Esophagus muscularis mucosa (tissue), 4 donors: ENCODE data around the gene RAB42. TPM values are rescaled to one million over a fixed set of nuclear protein-coding genes. Genes with fewer than 3 reads are reported as not detected.
"Not testable (repeated sequence)": the region's sequence is repeated elsewhere in the genome, so short reads cannot be mapped to it uniquely, and the experiment has no call there.

ENCODE experiments used
- DNase-seq: peaks from one replicate; pipeline ENCODE4 v3.0.0-alpha.2; 2017; ENCODE audit errors: extremely low spot score
- H3K27ac ChIP-seq, 4 donors: fragments of 200-600 bp; sonication (generic); replicated peaks in 1 of 4; 1 replicate in 3 of 4; 2 replicates in 1 of 4; pipeline ENCODE4 v1.5.1; 2016 to 2019; ENCODE audit warnings: mild to moderate bottlenecking in 1 of 4
- H3K27me3 ChIP-seq, 4 donors: fragments of 200-600 bp; sonication (generic); one replicate each; pipeline versions ENCODE4 v1.5.1 to v1.6.0; 2016 to 2019
- H3K36me3 ChIP-seq, 4 donors: fragments of 200-600 bp; sonication (generic); one replicate each; pipeline ENCODE4 v1.5.1; 2016 to 2019
- H3K4me1 ChIP-seq, 4 donors: fragments of 200-600 bp; sonication (generic); one replicate each; pipeline ENCODE4 v1.5.1; 2016 to 2019
- H3K4me3 ChIP-seq, 4 donors: fragments of 200-600 bp; sonication (generic); 1 replicate in 2 of 4; 2 replicates in 2 of 4; pipeline ENCODE4 v1.5.1; 2016 to 2019; ENCODE audit warnings: mild to moderate bottlenecking in 4 of 4, moderate library complexity in 1 of 4
- H3K9me3 ChIP-seq, 4 donors: fragments of 200-600 bp; sonication (generic); 1 replicate in 3 of 4; 2 replicates in 1 of 4; pipeline ENCODE4 v1.5.1; 2016 to 2019
- CTCF ChIP-seq, 3 experiments: fragments of 200-600 bp in 2 of 3; fragments of 450-650 bp in 1 of 3; sonication (generic) in 2 of 3; IDR thresholded peaks; one replicate each; pipeline ENCODE4 v1.5.1; 2017 to 2019; ENCODE audit warnings: antibody characterized with exemption in 3 of 3, mild to moderate bottlenecking in 2 of 3, moderate library complexity in 1 of 3
- EP300 ChIP-seq: sonication (generic); formaldehyde crosslinking; IDR thresholded peaks from one replicate; pipeline ENCODE4 v1.6.1; 2017; ENCODE audit warnings: antibody characterized with exemption
- POLR2A ChIP-seq: fragments of 450-650 bp; IDR thresholded peaks from one replicate; pipeline ENCODE4 v1.6.1; 2017; ENCODE audit warnings: antibody characterized with exemption, moderate library complexity, mild to moderate bottlenecking, low read depth
- POLR2AphosphoS5 ChIP-seq, 2 donors: sonication (generic); formaldehyde crosslinking; IDR thresholded peaks; one replicate each; pipeline ENCODE4 v1.6.1; 2017; ENCODE audit warnings: antibody characterized with exemption in 2 of 2
- WGBS: methylation state at CpG from one replicate; pipeline ENCODE4 v1.1.5; 2018; 5-methylcytosine and 5-hydroxymethylcytosine counted together
- intact Hi-C: fragments of 100-400 bp; cut with DNase I; formaldehyde crosslinking; loops from one replicate; pipeline ENCODE4 v1.15.1; 2023
- total RNA-seq, 4 donors: library from RNA; depleted of rRNA; stranded (reverse); fragments of >200 nt; gene quantifications; one replicate each; pipeline versions ENCODE4 v1.1.0 to v1.2.1, GENCODE V29; 2016

Gene RAB42
- total RNA-seq, 4 donors from 2014 or later = 0.98 to 4.0 (median 2.9) TPM

GRCh38 chr1:28595412-28596191, 3.5 kb downstream of the RAB42 start:
- Histone ChIP-seq H3K27ac (no peak overlapping the region), H3K27me3 (no peaks in the 10 kb centered on the region), H3K4me1 (peaks cover 0 to 19% (median 16%) of the 10 kb centered on the region in 4 donors), H3K36me3 (peaks cover 0 to 12% (median 2%) of the 10 kb centered on the region in 4 donors), H3K4me3 (no peak overlapping the region), H3K9me3 (no peaks in the 10 kb centered on the region)
- intact Hi-C loops = no loop called here
- TF ChIP-seq CTCF (IDR thresholded peaks at IDR 0.05) (no peak), POLR2A (no peak), EP300 (no peak), POLR2AphosphoS5 (IDR thresholded peaks at IDR 0.05) (no peak)
- no peak for DNase-seq
- 95% methylated on average over 10 of the region's 10 CpGs for WGBS

- intact Hi-C loops, DNase-seq: not testable (repeated sequence)
Observed at GRCh38 chr1:28596276-28596675, 4.2 kb downstream of the RAB42 start.

GRCh38 chr1:28601696-28602095, 9.6 kb downstream of the RAB42 start:
- WGBS = 62% methylated on average over 2 of the region's 3 CpGs
- Histone ChIP-seq H3K36me3 (peaks cover 21 to 52% (median 43%) of the 10 kb centered on the region in 4 donors), H3K27ac (peak overlapping the region in 2 of 4 donors; percentile 3 to 23), H3K4me3 (no peak overlapping the region), H3K9me3 (no peaks in the 10 kb centered on the region), H3K4me1 (peaks cover 0 to 15% (median 11%) of the 10 kb centered on the region in 4 donors), H3K27me3 (no peaks in the 10 kb centered on the region)
- no peak for DNase-seq
- intact Hi-C loops = loop anchor here (2.0 to 10.0 kb wide), 2 partner anchors 85 to 247 kb away; no protein-coding TSS in a partner anchor
- no peak for TF ChIP-seq CTCF (IDR thresholded peaks at IDR 0.05)

More at GRCh38 chr1:28596276-28596675, 4.2 kb downstream of the RAB42 start:
- H3K27me3 ChIP-seq, H3K4me3 ChIP-seq, H3K27ac ChIP-seq, H3K9me3 ChIP-seq: not testable (repeated sequence)
- 94% methylated on average over 11 of the region's 11 CpGs for WGBS
- Histone ChIP-seq H3K4me1 (peaks cover 0 to 19% (median 16%) of the 10 kb centered on the region in 4 donors), H3K36me3 (peaks cover 0 to 13% (median 6%) of the 10 kb centered on the region in 4 donors)

GRCh38 chr1:28602536-28603439, 10.7 kb downstream of the RAB42 start:
- no peak overlapping the region for H3K4me3 ChIP-seq
- no peak for DNase-seq
- no peaks in the 10 kb centered on the region for H3K9me3 ChIP-seq
- H3K27me3 ChIP-seq = no peaks in the 10 kb centered on the region
- H3K4me1 ChIP-seq = peaks cover 0 to 15% (median 11%) of the 10 kb centered on the region in 4 donors
- peaks cover 31 to 63% (median 54%) of the 10 kb centered on the region in 4 donors for H3K36me3 ChIP-seq
- intact Hi-C loops = loop anchor here (2.0 to 10.0 kb wide), 2 partner anchors 86 to 248 kb away; no protein-coding TSS in a partner anchor
- peak overlapping the region; percentile 3 to 32 (median 22) for H3K27ac ChIP-seq
- TF ChIP-seq POLR2AphosphoS5 (IDR thresholded peaks at IDR 0.05) (peak in 1 of 2 donors; percentile 17), EP300 (no peak), CTCF (IDR thresholded peaks at IDR 0.05) (peak; percentile 66 to 80 (median 68))
- 52% methylated on average over 11 of the region's 15 CpGs for WGBS

- TF ChIP-seq EP300 = no peak
- no peak for TF ChIP-seq POLR2AphosphoS5 (IDR thresholded peaks at IDR 0.05)
- TF ChIP-seq CTCF (IDR thresholded peaks at IDR 0.05) = no peak
- H3K9me3 ChIP-seq = no peaks in the 10 kb centered on the region
- H3K4me3 ChIP-seq = no peak overlapping the region
- WGBS = 79% methylated on average over 5 of the region's 5 CpGs
- intact Hi-C loops = loop anchor here (10.0 kb wide), 1 partner anchor 250 kb away; no protein-coding TSS in a partner anchor
- DNase-seq = no peak
- H3K27ac ChIP-seq = no peak overlapping the region
- peaks cover 0 to 15% (median 11%) of the 10 kb centered on the region in 4 donors for H3K4me1 ChIP-seq
- H3K36me3 ChIP-seq = peaks cover 34 to 78% (median 69%) of the 10 kb centered on the region in 4 donors
- H3K27me3 ChIP-seq = no peaks in the 10 kb centered on the region
Observed at GRCh38 chr1:28604411-28604810, 12.3 kb downstream of the RAB42 start.
